ENCODE data around the gene INTS15. TPM values are rescaled to one million over a fixed set of nuclear protein-coding genes. Genes with fewer than 3 reads are reported as not detected.

The INTS15 gene
- total and polyA plus RNA-seq, 9 of the 15 experiments (the other 6 are each of a cell fraction or from before 2014, with no cell fraction given) = 0.52 to 28.9 (median 11.6) TPM

GRCh38 chr7:6636741-6637543 lies 47.1 kb downstream of the INTS15 start, which contains the start of gene ZNF316 (continued):
- TF ChIP-seq TEAD1 (CRISPR knock-in tag; IDR thresholded peaks at IDR 0.05) (no peak), KHSRP (IDR thresholded peaks at IDR 0.05) (no peak), ATF7 (IDR thresholded peaks at IDR 0.05) (no peak), SIN3A (IDR thresholded peaks at IDR 0.05; ENCODE audit: borderline replicate concordance in 2 of 2, control insufficient read depth in 1 of 2, low read depth in 2 of 2, low read length in 2 of 2) (peak; percentile 17 to 57; a peak in 1 of 4 replicates), ZNF77 (CRISPR knock-in tag; IDR thresholded peaks at IDR 0.05) (no peak), TRIM24 (IDR thresholded peaks at IDR 0.05) (no peak), PML (IDR thresholded peaks at IDR 0.05; ENCODE audit: low read length) (no peak), STAT5A (IDR thresholded peaks at IDR 0.05; ENCODE audit: borderline replicate concordance, low read length) (no peak), ZBTB40 (IDR thresholded peaks at IDR 0.05) (peak; percentile 80), ZBTB40 (CRISPR knock-in tag; IDR thresholded peaks at IDR 0.05) (no peak), IRF2 (CRISPR knock-in tag; IDR thresholded peaks at IDR 0.05) (no peak), HMG20B (CRISPR knock-in tag; IDR thresholded peaks at IDR 0.05) (no peak), ZNF764 (CRISPR knock-in tag; IDR thresholded peaks at IDR 0.05; ENCODE audit: low read depth) (no peak), HDAC1 (IDR thresholded peaks at IDR 0.05) (peak in 1 of 2 experiments; percentile 61; a peak in 2 of 4 replicates), PHF21A (IDR thresholded peaks at IDR 0.05; ENCODE audit: borderline replicate concordance, low read depth) (no peak), HBP1 (CRISPR knock-in tag; IDR thresholded peaks at IDR 0.05) (no peak), ZNF696 (CRISPR knock-in tag; conservative IDR thresholded peaks at IDR 0.05) (no peak), FOS (IDR thresholded peaks at IDR 0.05; ENCODE audit: extremely low read depth, insufficient read length) (no peak), ARID1B (IDR thresholded peaks at IDR 0.05) (no peak)

Measured in K562 (cell line).